HG03039 (cell line): ENCODE results near the gene DDHD1.

ENCODE experiments used
- ATAC-seq: cut with Tn5 transposase; IDR thresholded peaks from one replicate; pipeline ENCODE4 v1.9.1; 2021; ENCODE audit warnings: mild to moderate bottlenecking, moderate library complexity; ENCODE audit not compliant: unreplicated experiment

The DDHD1 gene

GRCh38 chr14:53035336-53036210, 117.5 kb downstream of the DDHD1 start:
- no peak for ATAC-seq

GRCh38 chr14:53034688-53035230, 118.4 kb downstream of the DDHD1 start:
- no peak for ATAC-seq

- ATAC-seq, result no peak
These were observed 119.1 kb downstream of the DDHD1 start for GRCh38 chr14:53034036-53034435.

- ATAC-seq, result no peak
These were observed 120.2 kb downstream of the DDHD1 start for GRCh38 chr14:53032838-53033390.

DNA sequence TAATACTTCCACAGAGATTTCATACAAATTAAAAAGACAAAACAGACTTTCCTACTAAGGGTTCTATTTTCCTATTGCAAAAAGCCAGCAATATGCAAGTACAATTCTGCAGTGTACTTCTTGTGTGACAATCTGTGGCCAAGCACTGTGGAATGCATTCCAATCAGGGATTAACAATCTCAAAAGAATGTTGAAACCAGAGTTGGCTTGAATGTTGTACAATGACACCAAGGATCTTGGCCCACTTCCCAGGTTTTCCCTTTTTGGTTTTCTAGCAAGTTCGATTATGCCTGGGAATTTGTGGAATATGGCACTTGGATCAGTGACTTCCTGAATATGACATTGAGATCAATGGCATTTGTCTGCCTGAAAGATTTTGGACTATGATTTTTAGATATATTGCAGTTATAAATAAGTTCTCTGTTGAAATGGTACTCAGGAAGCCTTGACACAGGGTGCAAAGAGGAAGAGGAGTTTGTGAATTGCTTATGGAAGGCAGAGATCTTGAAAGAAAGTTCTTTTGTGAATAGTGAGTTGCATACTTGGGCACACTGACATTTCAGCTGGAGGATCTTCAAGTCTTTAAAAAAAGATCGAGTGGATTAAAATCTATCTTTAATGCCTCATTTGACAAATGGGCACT, 120.8 kb downstream of the DDHD1 start:
- ATAC-seq, result no peak

DNA sequence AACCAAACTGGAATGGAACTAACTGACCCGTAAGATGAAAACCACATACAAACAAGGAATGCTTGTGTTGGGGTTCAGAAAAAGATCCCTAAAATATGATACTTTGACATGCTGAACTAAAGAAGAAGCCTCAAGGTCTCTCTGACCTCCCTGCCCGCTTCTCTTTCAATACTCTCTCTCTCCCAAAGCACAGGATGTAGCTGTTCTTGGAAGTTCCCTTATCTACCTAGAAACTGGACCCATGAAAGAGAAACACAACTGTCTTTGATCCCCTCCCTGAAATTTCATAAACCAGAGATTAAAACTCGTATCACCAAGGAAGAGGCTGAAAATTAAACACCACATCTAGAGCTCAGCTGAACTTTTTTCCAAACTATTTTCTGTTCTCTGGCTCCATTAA, 125.6 kb downstream of the DDHD1 start:
- ATAC-seq, result no peak

- ATAC-seq, result no peak
These were observed 126.1 kb downstream of the DDHD1 start for GRCh38 chr14:53027041-53027440.

DNA sequence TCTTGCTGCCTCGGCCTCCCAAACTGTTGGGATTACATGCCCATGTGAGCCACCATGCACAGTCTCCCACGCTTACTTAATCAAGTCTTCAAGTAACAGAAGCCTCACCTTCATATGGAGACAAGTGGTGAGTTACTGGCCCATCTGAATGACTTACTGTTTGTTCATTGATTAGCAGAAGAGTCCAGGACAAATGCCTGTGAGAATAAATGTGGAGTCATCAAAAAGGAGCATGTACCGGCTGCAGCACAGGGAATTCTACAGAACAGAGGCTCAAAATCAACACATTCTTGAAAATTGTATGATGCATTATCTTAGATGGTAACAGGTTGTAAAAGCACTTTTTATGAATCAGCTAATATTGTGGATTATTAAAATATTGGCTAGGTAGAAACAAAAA, 129.8 kb downstream of the DDHD1 start:
- ATAC-seq, result no peak

- no peak for ATAC-seq
These were observed 130.5 kb downstream of the DDHD1 start for GRCh38 chr14:53022593-53022992.

DNA sequence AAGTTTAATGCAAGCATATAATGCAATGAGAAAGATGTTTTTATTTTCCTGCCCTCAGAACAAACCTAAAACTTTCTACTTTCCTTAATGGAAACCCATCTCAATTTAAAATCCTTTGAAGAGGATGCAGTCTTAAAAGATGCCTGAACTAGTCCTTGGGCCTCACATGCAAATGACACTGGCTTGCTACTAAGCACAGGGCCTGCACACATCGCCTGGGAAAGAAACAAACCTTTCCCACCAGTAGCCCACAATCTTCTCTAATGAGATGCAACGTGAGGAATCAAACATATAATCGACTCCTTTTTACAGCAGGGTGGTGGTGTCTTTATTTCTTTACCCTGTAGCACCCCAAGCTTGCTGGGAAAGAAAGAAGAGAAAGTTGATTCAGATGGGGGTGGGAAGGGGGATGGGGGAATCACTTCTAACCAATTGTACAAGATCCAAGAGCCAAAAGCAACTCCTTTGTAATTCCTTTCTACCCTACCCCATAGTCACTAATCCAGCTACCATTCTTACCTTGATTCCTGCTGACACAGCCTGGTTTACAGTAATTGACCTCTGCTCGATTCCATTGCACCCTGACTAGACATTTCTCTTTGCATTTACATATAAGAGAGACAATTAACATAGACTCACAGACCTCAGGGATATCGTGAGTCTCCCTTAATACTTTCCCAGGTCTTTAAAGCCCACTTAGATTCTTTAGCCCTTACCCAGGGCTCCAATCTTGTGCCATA, 132.8 kb downstream of the DDHD1 start:
- no peak for ATAC-seq

DNA sequence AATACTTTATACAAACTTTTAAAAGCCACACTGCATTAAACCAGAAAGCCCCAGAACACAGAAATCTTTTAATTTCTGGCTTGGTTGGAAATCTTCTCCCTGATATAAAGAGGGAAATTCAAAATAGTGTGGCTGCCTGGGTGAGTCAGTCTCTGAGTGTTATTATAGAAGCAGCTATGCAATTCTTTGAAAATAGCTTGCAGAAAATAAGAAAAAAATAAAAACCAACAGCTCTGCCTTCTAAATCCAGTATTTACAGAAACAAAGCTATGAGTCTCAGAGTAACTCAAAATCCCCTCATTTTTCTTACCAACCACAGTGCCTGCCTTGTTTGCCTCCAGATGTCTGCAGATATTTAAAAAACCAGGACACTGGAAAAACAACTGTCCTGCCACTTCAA, 133.7 kb downstream of the DDHD1 start:
- ATAC-seq, result no peak

DNA sequence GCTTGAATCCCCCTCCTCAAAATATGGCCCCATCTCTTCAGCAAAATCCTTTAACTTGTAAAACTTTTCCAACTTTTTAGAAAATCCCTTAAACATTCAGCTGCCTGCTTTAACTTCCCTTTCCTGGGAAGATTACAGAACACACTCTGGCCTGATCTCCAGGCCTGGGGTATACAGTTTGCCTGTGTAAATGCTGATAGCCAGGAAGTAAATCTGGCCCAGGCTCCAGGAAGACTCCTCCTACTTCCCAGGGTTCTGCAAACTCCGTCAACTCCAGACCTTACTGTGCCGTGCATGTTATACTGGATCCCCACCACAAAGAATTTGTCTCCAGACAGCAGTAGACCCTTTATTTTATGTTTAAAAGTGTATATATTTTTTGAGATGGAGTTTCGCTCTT, 135.3 kb downstream of the DDHD1 start:
- no peak for ATAC-seq

DNA sequence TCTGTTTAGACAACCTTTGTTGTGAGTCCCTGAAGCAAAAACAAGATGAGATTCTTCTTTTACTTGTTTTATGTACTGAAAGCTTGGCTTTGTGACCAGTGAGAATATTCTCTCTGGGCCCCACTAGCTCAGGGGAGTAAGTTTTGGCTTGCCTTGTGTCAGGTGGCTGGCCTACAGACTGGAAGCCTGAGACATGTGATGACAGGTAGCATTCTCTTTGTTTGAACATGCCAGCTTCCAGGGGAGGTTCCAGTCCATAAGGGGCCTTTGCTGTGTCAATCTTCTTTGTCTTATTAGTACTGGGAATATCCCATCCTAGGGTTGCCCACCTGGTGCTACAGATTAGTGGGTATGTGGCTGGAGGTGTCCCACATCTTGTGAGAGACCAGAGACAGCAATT, 136.2 kb downstream of the DDHD1 start:
- no peak for ATAC-seq

GRCh38 chr14:53016491-53016890, 136.6 kb downstream of the DDHD1 start:
- ATAC-seq, result no peak

- no peak for ATAC-seq
These were observed 142.1 kb downstream of the DDHD1 start for GRCh38 chr14:53011053-53011462.

- ATAC-seq, result no peak
These were observed 142.7 kb downstream of the DDHD1 start for GRCh38 chr14:53010193-53011040.

GRCh38 chr14:53006931-53007562, 146.1 kb downstream of the DDHD1 start:
- ATAC-seq, result no peak

DNA sequence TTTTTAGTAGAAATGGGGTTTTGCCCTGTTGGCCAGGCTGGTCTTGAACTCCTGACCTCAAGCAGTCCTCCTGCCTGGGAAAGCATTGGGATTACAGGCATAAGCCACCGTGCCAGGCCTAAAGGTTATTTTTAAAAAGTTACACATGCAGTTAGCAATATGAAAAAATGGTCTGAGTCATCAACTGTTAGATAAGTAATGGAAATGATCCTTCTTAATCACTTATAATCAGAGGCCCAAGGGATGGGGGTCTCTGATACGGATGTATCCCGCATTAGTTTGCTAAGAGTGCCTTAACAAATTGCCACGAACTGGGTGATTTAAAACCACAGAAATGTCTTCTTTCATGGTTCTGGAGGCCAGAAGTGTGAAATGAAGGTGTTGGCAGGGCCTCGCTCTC, 148.1 kb downstream of the DDHD1 start:
- ATAC-seq, result no peak

- ATAC-seq, result no peak
These were observed 149.3 kb downstream of the DDHD1 start for GRCh38 chr14:53003776-53004175.

DNA sequence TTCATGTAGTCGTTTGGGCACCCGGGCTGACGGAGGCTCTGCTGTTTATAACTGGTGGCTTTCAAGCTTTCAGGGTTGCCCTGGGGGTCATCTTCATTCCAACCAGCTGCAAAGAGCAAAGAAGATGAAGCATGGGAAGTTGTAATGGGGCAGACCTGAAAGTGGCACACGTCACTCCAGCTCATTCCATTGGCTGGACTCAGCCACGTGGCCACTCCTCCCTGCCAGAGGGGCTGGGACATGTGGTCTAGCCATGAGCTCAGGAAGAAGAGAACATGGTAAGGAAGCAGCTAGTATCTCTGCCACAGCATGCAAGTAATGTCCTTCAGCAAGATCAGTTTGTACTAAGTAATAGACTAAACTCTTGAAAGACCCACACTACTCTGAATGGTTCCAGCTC, 150.5 kb downstream of the DDHD1 start:
- ATAC-seq, result no peak
